DMS53 (cell line): ENCODE data around the gene STOML1.

Experiments
- DNase-seq: peaks from one replicate; lab custom pipeline; 2025; lab: John Stamatoyannopoulos, UW

The STOML1 gene

GRCh38 chr15:74019734-74020133, 27.6 kb upstream of the STOML1 start:
- DNase-seq = no peak

- DNase-seq = no peak
These were observed 21.3 kb upstream of the STOML1 start for GRCh38 chr15:74013374-74013894.

GRCh38 chr15:74011610-74012009, 19.5 kb upstream of the STOML1 start:
- no peak for DNase-seq

- DNase-seq = no peak
These were observed 18.9 kb upstream of the STOML1 start for GRCh38 chr15:74010929-74011540.

GRCh38 chr15:74008901-74009300, 16.8 kb upstream of the STOML1 start:
- DNase-seq = no peak

- no peak for DNase-seq
These were observed 15.8 kb upstream of the STOML1 start for GRCh38 chr15:74007820-74008371.

- no peak for DNase-seq
These were observed 14.9 kb upstream of the STOML1 start for GRCh38 chr15:74006774-74007639.

GRCh38 chr15:73997986-73998385, 5.9 kb upstream of the STOML1 start:
- DNase-seq = no peak

GRCh38 chr15:73996939-73997338, 4.8 kb upstream of the STOML1 start:
- DNase-seq = no peak

- DNase-seq = no peak
These were observed 4.2 kb upstream of the STOML1 start for GRCh38 chr15:73996267-73996666.

- DNase-seq = peak; percentile 32
These were observed 3.0 kb upstream of the STOML1 start for GRCh38 chr15:73994912-73995622.

- DNase-seq = peak; percentile 94
These were observed 2.4 kb upstream of the STOML1 start, which contains the start of gene PML for GRCh38 chr15:73994413-73994883. Gene PML, plus strand, starts transcription at chr15:73994716. Its CDS starts 97 bp downstream, at chr15:73994813.

- no peak for DNase-seq
These were observed 1.3 kb upstream of the STOML1 start for GRCh38 chr15:73993211-73993994.

GRCh38 chr15:73992594-73992898, 451 bp upstream of the STOML1 start:
- DNase-seq = no peak

- peak; percentile 26 for DNase-seq
These were observed 835 bp downstream of the STOML1 start for GRCh38 chr15:73991260-73991659.

- DNase-seq = peak; percentile 8
These were observed 1.7 kb downstream of the STOML1 start for GRCh38 chr15:73990250-73991005.

GRCh38 chr15:73989001-73989798, 2.9 kb downstream of the STOML1 start:
- DNase-seq = peak; percentile 53

GRCh38 chr15:73988445-73988969, 3.6 kb downstream of the STOML1 start:
- DNase-seq = no peak

GRCh38 chr15:73987681-73988444, 4.2 kb downstream of the STOML1 start:
- peak; percentile 74 for DNase-seq
